H1 (cell line): ENCODE measurements around the gene HELZ2. TPM values are rescaled to one million over a fixed set of nuclear protein-coding genes. Genes with fewer than 3 reads are reported as not detected.

ENCODE experiments used
- CTCF ChIA-PET: fragments of 300-600 bp; sonication (Branson Sonifier 250); formaldehyde crosslinking; loops from one replicate; lab custom pipeline; 2021; ENCODE audit not compliant: partially characterized antibody; lab: Charles Lee
- POLR2A ChIA-PET: fragments of 300-600 bp; sonication (Branson Sonifier 250); formaldehyde crosslinking; loops from one replicate; lab custom pipeline; 2021; ENCODE audit warnings: inconsistent platforms; ENCODE audit not compliant: partially characterized antibody; lab: Charles Lee
- DNase-seq, 2 experiments: peaks; one replicate each; pipeline versions ENCODE4 v3.0.0 to v3.0.0-alpha.2; 2010 to 2022; ENCODE audit warnings: low spot score in 2 of 2, low read depth in 1 of 2, mixed read lengths in 1 of 2
- FAIRE-seq: peaks from 2 replicates; lab custom pipeline; 2011; peaks lifted over from hg19 to GRCh38; lab: Jason Lieb, UNC
- H2AFZ ChIP-seq: 2 replicates; pipeline ENCODE4 v1.8.1; 2012; ENCODE audit warnings: low read length, inconsistent platforms
- H2AK5ac ChIP-seq: 2 replicates; pipeline ENCODE4 v1.6.1; 2013; ENCODE audit warnings: low read depth, low read length
- H2BK120ac ChIP-seq: replicated peaks from 2 replicates; pipeline ENCODE3; 2013; ENCODE audit warnings: low read depth, low read length, inconsistent platforms
- H2BK12ac ChIP-seq: 2 replicates; pipeline ENCODE4 v1.6.1; 2013; ENCODE audit warnings: low read depth, low read length
- H2BK15ac ChIP-seq: 2 replicates; pipeline ENCODE4 v1.6.1; 2013; ENCODE audit warnings: low read length
- H2BK20ac ChIP-seq: 2 replicates; pipeline ENCODE4 v1.6.1; 2013; ENCODE audit warnings: low read length
- H2BK5ac ChIP-seq: 2 replicates; pipeline ENCODE4 v1.6.1; 2013; ENCODE audit warnings: low read depth, low read length
- H3K14ac ChIP-seq: 2 replicates; pipeline ENCODE4 v1.6.1; 2013; ENCODE audit warnings: inconsistent platforms; ENCODE audit not compliant: insufficient read length
- H3K18ac ChIP-seq: 2 replicates; pipeline ENCODE4 v1.6.1; 2013; ENCODE audit warnings: low read length; ENCODE audit errors: extremely low read depth
- H3K23ac ChIP-seq: 2 replicates; pipeline ENCODE4 v1.6.1; 2013; ENCODE audit warnings: inconsistent platforms; ENCODE audit not compliant: insufficient read length
- H3K23me2 ChIP-seq: 2 replicates; pipeline ENCODE4 v1.6.1; 2013; ENCODE audit warnings: low read depth, low read length
- H3K27ac ChIP-seq: 2 replicates; pipeline ENCODE4 v1.6.1; 2011; ENCODE audit warnings: low read depth, low read length, inconsistent platforms
- H3K27me3 ChIP-seq, 4 experiments: replicated peaks in 1 of 4; 1 replicate in 1 of 4; 2 replicates in 3 of 4; pipeline versions ENCODE4 v1.6.1 to v1.8.1; 2011 to 2013; ENCODE audit warnings: low read length in 3 of 4, mild to moderate bottlenecking in 3 of 4, inconsistent platforms in 2 of 4, mixed read lengths in 2 of 4, moderate library complexity in 1 of 4; ENCODE audit not compliant: control insufficient read depth in 3 of 4, insufficient read depth in 3 of 4; ENCODE audit errors: extremely low read depth in 1 of 4
- H3K36me3 ChIP-seq, 4 experiments: 2 replicates each; pipeline versions ENCODE4 v1.6.1 to v1.8.1; 2011 to 2013; ENCODE audit warnings: mild to moderate bottlenecking in 4 of 4, low read length in 3 of 4, moderate library complexity in 2 of 4, control low read depth in 1 of 4, inconsistent platforms in 1 of 4; ENCODE audit not compliant: insufficient read depth in 4 of 4, control insufficient read depth in 2 of 4
- H3K4ac ChIP-seq: replicated peaks from 2 replicates; pipeline ENCODE3; 2013; ENCODE audit warnings: low read length, low read depth, mixed read lengths, inconsistent platforms; ENCODE audit not compliant: insufficient read length
- H3K4me1 ChIP-seq, 4 experiments: replicated peaks in 1 of 4; 1 replicate in 1 of 4; 2 replicates in 3 of 4; pipeline versions ENCODE4 v1.6.1 to v1.8.1; 2011 to 2013; ENCODE audit warnings: low read length in 3 of 4, inconsistent platforms in 2 of 4, mixed read lengths in 1 of 4; ENCODE audit not compliant: insufficient read depth in 4 of 4, control insufficient read depth in 3 of 4
- H3K4me2 ChIP-seq, 2 experiments: 2 replicates each; pipeline versions ENCODE4 v1.6.1 to v1.8.1; 2011 to 2013; ENCODE audit warnings: low read depth in 2 of 2, low read length in 2 of 2, control low read depth in 1 of 2, inconsistent platforms in 1 of 2, mild to moderate bottlenecking in 1 of 2; ENCODE audit not compliant: insufficient read depth in 1 of 2
- H3K4me3 ChIP-seq, 4 experiments: fragments of 200-600, 300-600 bp in 1 of 4; sonication (generic), shearing (Covaris generic), sonication (Bioruptor Twin) in 1 of 4; 2 replicates each; pipeline versions ENCODE4 v1.5.1 to v1.8.1; 2011 to 2016; ENCODE audit warnings: low read length in 4 of 4, low read depth in 3 of 4, control low read depth in 2 of 4, inconsistent platforms in 2 of 4, mild to moderate bottlenecking in 2 of 4, mixed read lengths in 1 of 4, moderate library complexity in 1 of 4; ENCODE audit not compliant: insufficient read depth in 2 of 4; ENCODE audit errors: extremely low read depth in 1 of 4
- H3K56ac ChIP-seq: replicated peaks from 2 replicates; pipeline ENCODE3; 2013; ENCODE audit warnings: low read depth, mild to moderate bottlenecking, mixed read lengths, low read length, inconsistent platforms; ENCODE audit not compliant: insufficient read length
- H3K79me1 ChIP-seq: 2 replicates; pipeline ENCODE4 v1.6.1; 2013; ENCODE audit warnings: low read depth, low read length, control low read depth
- H3K79me2 ChIP-seq, 2 experiments: 2 replicates each; pipeline versions ENCODE4 v1.6.1 to v1.8.1; 2012 to 2013; ENCODE audit warnings: low read length in 2 of 2, mild to moderate bottlenecking in 2 of 2, inconsistent platforms in 1 of 2; ENCODE audit not compliant: insufficient read depth in 2 of 2, control insufficient read depth in 1 of 2
- H3K9ac ChIP-seq, 4 experiments: replicated peaks in 1 of 4; 1 replicate in 1 of 4; 2 replicates in 3 of 4; pipeline versions ENCODE4 v1.6.1 to v1.8.1; 2011 to 2013; ENCODE audit warnings: low read depth in 3 of 4, low read length in 3 of 4, control low read depth in 2 of 4, mild to moderate bottlenecking in 2 of 4, moderate library complexity in 2 of 4, inconsistent platforms in 1 of 4; ENCODE audit errors: extremely low read depth in 1 of 4
- H3K9me3 ChIP-seq, 2 experiments: 2 replicates each; pipeline versions ENCODE4 v1.6.1 to v1.8.1; 2012 to 2013; ENCODE audit warnings: mild to moderate bottlenecking in 2 of 2, moderate library complexity in 2 of 2, control low read depth in 1 of 2, inconsistent platforms in 1 of 2, low read depth in 1 of 2, low read length in 1 of 2, mixed read lengths in 1 of 2; ENCODE audit not compliant: insufficient read depth in 2 of 2
- H4K20me1 ChIP-seq, 2 experiments: replicated peaks in 1 of 2; 2 replicates each; pipeline versions ENCODE3 to v1.8.1; 2011 to 2013; ENCODE audit warnings: inconsistent platforms in 2 of 2, low read length in 2 of 2, mild to moderate bottlenecking in 1 of 2; ENCODE audit not compliant: insufficient read depth in 2 of 2, control insufficient read depth in 1 of 2
- H4K5ac ChIP-seq: 2 replicates; pipeline ENCODE4 v1.6.1; 2013; ENCODE audit warnings: low read length, low read depth, mixed read lengths, inconsistent platforms; ENCODE audit not compliant: insufficient read length
- H4K8ac ChIP-seq: 2 replicates; pipeline ENCODE4 v1.8.0; 2013; ENCODE audit warnings: mild to moderate bottlenecking, moderate library complexity, low read length, inconsistent platforms; ENCODE audit not compliant: insufficient read depth; ENCODE audit errors: extremely low read depth
- H4K91ac ChIP-seq: replicated peaks from 2 replicates; pipeline ENCODE3; 2013; ENCODE audit warnings: low read length, mixed read lengths, inconsistent platforms; ENCODE audit not compliant: insufficient read length
- BACH1 ChIP-seq: IDR thresholded peaks from 2 replicates; pipeline ENCODE4 v1.6.1; 2012; ENCODE audit warnings: low read length, improper control_type of control experiment
- BCL11A ChIP-seq, 2 experiments: IDR thresholded peaks; one replicate each; pipeline ENCODE4 v1.6.1; 2011; ENCODE audit warnings: low read depth in 2 of 2, low read length in 2 of 2, mild to moderate bottlenecking in 2 of 2
- CBX5 ChIP-seq: fragments of 300-800, 300-1000 bp; sonication (generic); IDR thresholded peaks from 2 replicates; pipeline ENCODE4 v1.7.1; 2016; ENCODE audit warnings: antibody characterized with exemption, low read length, low read depth
- CHD1 ChIP-seq: IDR thresholded peaks from 2 replicates; pipeline ENCODE4 v1.6.1; 2012; ENCODE audit warnings: low read depth, low read length, improper control_type of control experiment
- EGR1 ChIP-seq: IDR thresholded peaks from 2 replicates; pipeline ENCODE4 v1.6.1; 2011; ENCODE audit warnings: low read depth, low read length, borderline replicate concordance
- JUN ChIP-seq: IDR thresholded peaks from 2 replicates; pipeline ENCODE4 v1.6.1; 2011; ENCODE audit warnings: low read depth, mild to moderate bottlenecking, improper control_type of control experiment, low read length
- NANOG ChIP-seq: IDR thresholded peaks from 2 replicates; pipeline ENCODE4 v1.6.1; 2011; ENCODE audit warnings: low read length, low read depth, mild to moderate bottlenecking, inconsistent platforms; ENCODE audit not compliant: insufficient read depth, poor library complexity, severe bottlenecking
- SIX5 ChIP-seq: IDR thresholded peaks from 2 replicates; pipeline ENCODE4 v1.6.1; 2011; ENCODE audit warnings: mild to moderate bottlenecking, low read depth, low read length
- YY1 ChIP-seq: IDR thresholded peaks from 2 replicates; pipeline ENCODE4 v1.6.1; 2011; ENCODE audit warnings: low read depth, mild to moderate bottlenecking, low read length
- WGBS, 2 experiments: shearing (Covaris generic) in 1 of 2; methylation state at CpG; one replicate each; pipeline versions ENCODE4 v1.1.6 to v1.1.7; 2013 to 2015; ENCODE audit warnings: low lambda C conversion rate in 2 of 2, mixed read lengths in 2 of 2, inconsistent platforms in 1 of 2, low coverage in 1 of 2, missing lambda C conversion rate in 1 of 2; ENCODE audit not compliant: insufficient replicate concordance in 2 of 2, insufficient coverage in 1 of 2, insufficient read length in 1 of 2; ENCODE audit errors: extremely low coverage in 1 of 2, missing lambda C conversion rate in 1 of 2; 5-methylcytosine and 5-hydroxymethylcytosine counted together
- polyA plus RNA-seq, 7 experiments: library from polyadenylated mRNA; depleted of rRNA in 3 of 7; stranded (reverse) in 5 of 7; unstranded in 2 of 7; fragments of >200 nt in 5 of 7; fragments of 200-250 nt in 2 of 7; gene quantifications; 1 replicate in 5 of 7; 2 replicates in 1 of 7; 4 replicates in 1 of 7; pipeline versions ENCODE4 v1.2.1 to v1.2.3, GENCODE V29; 2011 to 2013; ENCODE audit warnings: missing spikeins in 2 of 7, mixed read lengths in 2 of 7
- total RNA-seq: library from RNA; stranded (reverse); fragmentation: NEBNext Ultra II Directional; extraction: Animal tissue kit (Norgen Biotek cat#: 25700); gene quantifications from 2 replicates; pipeline ENCODE4 v1.2.1, GENCODE V29; 2021

The HELZ2 gene
- total and polyA plus RNA-seq, 2 of the 8 experiments (the other 6 are each of a cell fraction or from before 2014, with no cell fraction given), result 7.9 to 17.5 TPM

GRCh38 chr20:63555661-63556381 is 18.2 kb downstream of the HELZ2 start:
- H2BK120ac ChIP-seq, result no peak overlapping the region
- H3K9ac ChIP-seq, result no peak overlapping the region
- 96% methylated on average over 45 of the region's 45 CpGs; no CpG with 5 or more reads in 1 of the 2 experiments for WGBS, 2 experiments
- H2AK5ac ChIP-seq, result no peak overlapping the region
- peaks cover 0 to 1% of the 10 kb centered on the region in 2 experiments for H4K20me1 ChIP-seq
- H4K91ac ChIP-seq, result no peak overlapping the region
- FAIRE-seq, result no peak
- H3K23ac ChIP-seq, result no peak overlapping the region
- no peak overlapping the region for H2BK5ac ChIP-seq
- DNase-seq, result no peak
- H4K8ac ChIP-seq, result peak overlapping the region; percentile 51
- H3K27ac ChIP-seq, result no peak overlapping the region
- H3K9me3 ChIP-seq, result no peaks in the 10 kb centered on the region
- ChIA-PET CTCF (interaction anchor here (0.8 to 2.5 kb wide), 5 partner anchors 14 to 332 kb away, joined by 3 to 17 read pairs (median 5); partner anchors contain the start of gene PTK6), POLR2A (interaction anchor here (0.5 to 1.7 kb wide), 6 partner anchors 11 to 381 kb away, joined by 3 to 7 read pairs (median 5); partner anchors contain the start of genes GMEB2 and PPDPF)
- no peak overlapping the region for H3K18ac ChIP-seq
- H2BK15ac ChIP-seq, result no peak overlapping the region
- H3K36me3 ChIP-seq, result no peaks in the 10 kb centered on the region
- no peak overlapping the region for H3K14ac ChIP-seq
- H3K79me1 ChIP-seq, result no peaks in the 10 kb centered on the region
- H2AFZ ChIP-seq, result no peak overlapping the region
- H3K79me2 ChIP-seq, result no peaks in the 10 kb centered on the region
- peaks cover 0 to 19% (median 14%) of the 10 kb centered on the region in 4 experiments; a peak in 6 of 7 replicates for H3K4me1 ChIP-seq
- no peak overlapping the region for H2BK12ac ChIP-seq
- no peak overlapping the region for H3K56ac ChIP-seq
- peaks cover 4% of the 10 kb centered on the region; the same call in 1 of the 2 replicates for H3K23me2 ChIP-seq
- no peak overlapping the region for H3K4ac ChIP-seq
- H3K27me3 ChIP-seq, result no peaks in the 10 kb centered on the region; a peak in 1 of 7 replicates
- no peak overlapping the region for H4K5ac ChIP-seq
- H3K4me2 ChIP-seq, result no peak overlapping the region
- H2BK20ac ChIP-seq, result no peak overlapping the region
- H3K4me3 ChIP-seq, result no peak overlapping the region
- TF ChIP-seq CHD1, result no peak
- no peak for TF ChIP-seq YY1
- no peak for TF ChIP-seq EGR1
- TF ChIP-seq BCL11A (IDR thresholded peaks at IDR 0.05; ENCODE audit: low read depth in 2 of 2, low read length in 2 of 2), result no peak
- TF ChIP-seq BACH1, result no peak
- no peak for TF ChIP-seq JUN
- no peak for TF ChIP-seq SIX5
- no peak for TF ChIP-seq CBX5
- TF ChIP-seq NANOG, result no peak
